Measurements from ENCODE around the gene FLG2.
"Not testable (repeated sequence)": the region's sequence is repeated elsewhere in the genome, so short reads cannot be mapped to it uniquely, and the experiment has no call there.

The FLG2 gene

GRCh38 chr1:152312169-152312568 lies 47.6 kb downstream of the FLG2 start:
- DNase-seq (ENCODE audit: low read depth) = not testable (repeated sequence)

GRCh38 chr1:152309955-152310354 lies 49.9 kb downstream of the FLG2 start:
- no peak for DNase-seq (ENCODE audit: low read depth)

DNA sequence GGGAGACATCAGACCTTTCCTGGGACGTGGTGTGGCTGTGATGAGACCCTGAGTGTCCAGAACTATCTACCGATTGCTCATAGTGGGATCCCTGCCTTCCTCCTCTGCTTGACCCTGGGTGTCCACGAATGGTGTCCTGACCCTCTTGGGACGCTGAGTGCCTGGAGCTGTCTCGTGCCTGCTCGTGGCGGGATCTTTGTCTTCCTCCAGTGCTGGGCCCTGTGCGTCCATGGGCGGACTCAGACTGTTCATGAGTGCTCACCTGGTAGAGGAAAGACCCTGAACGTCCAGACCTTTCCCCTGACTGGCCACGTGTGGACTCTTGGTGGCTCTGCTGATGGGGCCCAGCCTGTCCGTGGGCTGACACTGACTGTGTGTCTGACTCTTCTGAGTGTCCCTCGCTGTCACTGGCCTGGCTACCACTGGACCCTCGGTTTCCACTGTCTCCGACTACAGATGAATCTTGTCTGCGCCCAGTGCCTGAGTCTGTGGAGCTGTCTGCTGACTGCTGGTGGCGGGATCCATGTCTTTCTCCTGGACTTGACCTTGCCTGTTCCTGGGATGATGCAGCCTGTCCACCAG lies 50.4 kb downstream of the FLG2 start:
- not testable (repeated sequence) for DNase-seq (ENCODE audit: low read depth)

- not testable (repeated sequence) for DNase-seq (ENCODE audit: low read depth)
Observed at GRCh38 chr1:152308758-152309157, 51.0 kb downstream of the FLG2 start.

DNA sequence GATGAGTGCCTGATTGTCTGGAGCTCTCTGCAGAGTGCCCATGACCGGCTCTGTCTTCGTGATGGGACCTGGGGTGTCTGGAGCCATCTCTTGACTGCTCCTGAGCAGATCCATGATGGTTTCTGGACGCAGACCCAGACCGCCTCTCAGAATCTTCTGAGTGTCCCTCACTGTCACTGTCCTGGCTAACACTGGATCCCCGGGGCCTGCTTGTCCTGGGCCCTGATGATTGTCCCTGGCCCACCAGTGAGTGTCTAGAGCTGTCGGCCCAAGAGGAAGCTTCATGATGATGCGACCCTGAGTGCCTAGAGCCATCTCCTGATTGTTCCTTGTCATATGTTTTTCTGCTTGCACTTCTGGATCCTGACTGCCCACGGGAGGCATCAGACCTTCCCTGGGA lies 51.8 kb downstream of the FLG2 start:
- not testable (repeated sequence) for DNase-seq (ENCODE audit: low read depth)

- not testable (repeated sequence) for DNase-seq (ENCODE audit: low read depth)
Observed at GRCh38 chr1:152306123-152306522, 53.7 kb downstream of the FLG2 start.

DNA sequence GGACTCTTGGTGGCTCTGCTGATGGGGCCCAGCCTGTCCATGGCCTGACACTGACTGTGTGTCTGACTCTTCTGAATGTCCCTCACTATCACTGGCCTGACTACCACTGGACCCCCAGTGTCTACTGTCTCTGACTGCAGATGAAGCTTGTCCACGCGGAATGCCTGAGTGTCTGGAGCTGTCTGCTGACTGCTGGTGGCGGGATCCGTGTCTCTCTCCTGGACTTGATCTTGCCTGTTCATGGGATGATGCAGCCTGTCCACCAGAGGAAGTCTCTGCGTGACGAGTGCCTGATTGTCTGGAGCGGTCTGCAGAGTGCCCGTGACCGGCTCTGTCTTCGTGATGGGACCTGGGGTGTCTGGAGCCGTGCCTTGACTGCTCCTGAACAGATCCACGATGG lies 55.0 kb downstream of the FLG2 start:
- DNase-seq (ENCODE audit: low read depth) = not testable (repeated sequence)

- not testable (repeated sequence) for DNase-seq (ENCODE audit: low read depth)
Observed at GRCh38 chr1:152303139-152303872, 56.5 kb downstream of the FLG2 start.
